ENCODE data around the gene KCNMB2. TPM values are rescaled to one million over a fixed set of nuclear protein-coding genes. Genes with fewer than 3 reads are reported as not detected.

KCNMB2 gene
- total RNA-seq, 4 donors from 2014 or later: not detected

GRCh38 chr3:178680489-178680888 lies 144.3 kb downstream of the KCNMB2 start:
- no peak overlapping the region for H3K27ac ChIP-seq
- H3K36me3 ChIP-seq: no peaks in the 10 kb centered on the region
- TF ChIP-seq CTCF (IDR thresholded peaks at IDR 0.05): no peak
- TF ChIP-seq POLR2A (IDR thresholded peaks at IDR 0.05): no peak
- peaks cover 0 to 3% (median 0%) of the 10 kb centered on the region in 4 donors for H3K9me3 ChIP-seq
- no peaks in the 10 kb centered on the region for H3K27me3 ChIP-seq
- no peak for DNase-seq
- H3K4me3 ChIP-seq: no peak overlapping the region
- no peaks in the 10 kb centered on the region for H3K4me1 ChIP-seq

- no peak for DNase-seq
- H3K4me3 ChIP-seq: no peak overlapping the region
- no peak overlapping the region for H3K27ac ChIP-seq
- H3K36me3 ChIP-seq: no peaks in the 10 kb centered on the region
- no peaks in the 10 kb centered on the region for H3K27me3 ChIP-seq
- no peaks in the 10 kb centered on the region for H3K4me1 ChIP-seq
- H3K9me3 ChIP-seq: peaks cover 0 to 3% (median 0%) of the 10 kb centered on the region in 4 donors
- TF ChIP-seq CTCF (IDR thresholded peaks at IDR 0.05) (no peak), POLR2A (IDR thresholded peaks at IDR 0.05) (no peak)
Measured at GRCh38 chr3:178684881-178685590, 148.8 kb downstream of the KCNMB2 start.

- H3K36me3 ChIP-seq: no peaks in the 10 kb centered on the region
Measured at GRCh38 chr3:178685591-178685906, 149.3 kb downstream of the KCNMB2 start.

GRCh38 chr3:178686826-178687225 lies 150.6 kb downstream of the KCNMB2 start:
- Histone ChIP-seq H3K4me1 (no peaks in the 10 kb centered on the region), H3K27me3 (no peaks in the 10 kb centered on the region), H3K27ac (no peak overlapping the region), H3K4me3 (no peak overlapping the region), H3K9me3 (peaks cover 0 to 3% (median 0%) of the 10 kb centered on the region in 4 donors), H3K36me3 (no peaks in the 10 kb centered on the region)
- DNase-seq: no peak
- TF ChIP-seq POLR2A (IDR thresholded peaks at IDR 0.05): no peak
- TF ChIP-seq CTCF (IDR thresholded peaks at IDR 0.05): no peak

More at GRCh38 chr3:178685591-178685906, 149.3 kb downstream of the KCNMB2 start:
- no peak for TF ChIP-seq POLR2A (IDR thresholded peaks at IDR 0.05)
- TF ChIP-seq CTCF (IDR thresholded peaks at IDR 0.05): no peak
- Histone ChIP-seq H3K4me1 (no peaks in the 10 kb centered on the region), H3K27me3 (no peaks in the 10 kb centered on the region), H3K4me3 (no peak overlapping the region), H3K27ac (no peak overlapping the region), H3K9me3 (peaks cover 0 to 3% (median 0%) of the 10 kb centered on the region in 4 donors)
- DNase-seq: no peak

- Histone ChIP-seq H3K4me1 (no peaks in the 10 kb centered on the region), H3K36me3 (no peaks in the 10 kb centered on the region), H3K27me3 (no peaks in the 10 kb centered on the region), H3K27ac (no peak overlapping the region), H3K9me3 (no peaks in the 10 kb centered on the region), H3K4me3 (no peak overlapping the region)
- no peak for DNase-seq
- TF ChIP-seq CTCF (IDR thresholded peaks at IDR 0.05) (no peak), POLR2A (IDR thresholded peaks at IDR 0.05) (no peak)
Measured at GRCh38 chr3:178690571-178690970, 154.3 kb downstream of the KCNMB2 start.
